ENCODE measurements around the gene KCNH1.

KCNH1 gene

DNA sequence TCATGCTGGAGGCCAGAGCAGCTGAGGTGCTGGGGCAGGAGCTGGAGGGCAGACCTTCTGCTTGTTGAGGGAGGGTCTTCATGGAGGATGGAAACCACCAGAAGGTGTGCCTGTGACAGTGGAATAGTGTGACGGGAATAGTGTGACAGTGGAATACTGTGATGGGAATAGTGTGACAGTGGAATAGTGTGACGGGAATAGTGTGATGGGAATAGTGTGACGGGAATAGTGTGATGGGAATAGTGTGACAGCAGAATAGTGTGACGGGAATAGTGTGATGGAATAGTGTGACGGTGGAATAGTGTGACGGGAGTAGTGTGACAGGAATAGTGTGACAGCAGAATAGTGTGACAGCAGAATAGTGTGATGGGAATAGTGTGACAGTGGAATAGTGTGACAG is 480.2 kb downstream of the KCNH1 start:
- no peak for DNase-seq
- Histone ChIP-seq H3K4me1 (ENCODE audit: control insufficient read depth, insufficient read depth, low read length, poor library complexity, severe bottlenecking) (no peaks in the 10 kb centered on the region), H3K4me3 (ENCODE audit: insufficient read depth, low read depth, low read length, poor library complexity, severe bottlenecking) (no peak overlapping the region)

DNA sequence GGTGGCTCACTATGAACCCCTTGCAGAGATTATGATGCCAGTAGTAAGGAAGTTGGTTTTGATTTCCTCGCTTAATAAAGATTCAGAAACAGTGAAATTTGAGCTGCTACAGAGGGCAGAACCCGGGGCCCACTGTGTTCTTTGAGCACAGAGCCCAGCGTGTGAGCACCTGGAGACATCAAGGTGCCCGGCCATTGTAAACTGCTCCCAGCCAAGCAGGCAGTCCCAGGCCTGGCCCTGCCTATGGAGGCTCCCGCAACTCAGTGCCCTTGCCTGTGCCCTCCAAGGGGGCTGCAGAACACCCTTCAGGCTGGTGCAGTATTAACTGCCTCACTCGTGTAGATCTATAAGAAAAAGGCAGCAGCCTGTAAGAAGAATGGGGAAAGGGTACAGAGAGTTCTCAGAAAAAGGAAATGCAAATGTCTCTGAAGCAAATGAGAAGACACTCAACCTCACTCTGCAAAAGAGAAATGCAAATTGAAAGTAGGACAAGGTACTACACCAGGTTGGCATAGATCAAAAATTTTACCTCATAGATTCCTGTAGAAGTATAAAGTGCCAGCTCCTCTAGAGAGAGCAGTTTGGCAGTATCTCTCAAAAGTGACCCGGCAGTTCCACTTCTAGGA is 481.5 kb downstream of the KCNH1 start:
- no peaks in the 10 kb centered on the region for H3K27me3 ChIP-seq (replicated peaks; ENCODE audit: control insufficient read depth, insufficient read depth, low read length, poor library complexity, severe bottlenecking)

More for the DNA sequence above, 480.2 kb downstream of the KCNH1 start:
- Histone ChIP-seq H3K36me3 (ENCODE audit: control insufficient read depth, insufficient read depth, low read length) (no peaks in the 10 kb centered on the region), H3K9me3 (ENCODE audit: control insufficient read depth, low read length) (no peaks in the 10 kb centered on the region), H3K27me3 (replicated peaks; ENCODE audit: control insufficient read depth, insufficient read depth, low read length, poor library complexity, severe bottlenecking) (no peaks in the 10 kb centered on the region), H3K27ac (ENCODE audit: insufficient read depth, low read length, poor library complexity, severe bottlenecking) (no peak overlapping the region)

DNA sequence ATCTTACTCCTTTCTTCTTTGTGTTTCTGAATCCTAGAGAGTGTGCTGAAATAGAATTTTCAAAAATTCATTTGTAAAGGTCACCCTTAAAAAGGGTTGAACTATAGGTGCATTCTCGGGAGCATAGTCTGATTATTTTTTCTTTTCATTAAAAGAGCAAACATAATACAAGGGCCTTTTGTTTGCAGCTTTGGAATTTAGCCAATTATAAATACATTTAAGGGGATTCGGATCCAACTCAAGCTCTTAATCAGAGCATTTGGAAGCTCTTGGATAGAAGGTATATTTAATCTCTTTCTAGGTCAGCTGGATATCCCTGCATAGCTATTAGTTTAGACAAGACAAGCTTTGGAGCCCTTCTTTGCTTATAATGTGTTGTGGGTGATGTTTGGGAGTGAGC is 483.5 kb downstream of the KCNH1 start:
- Histone ChIP-seq H3K9me3 (ENCODE audit: control insufficient read depth, low read length) (no peaks in the 10 kb centered on the region), H3K4me1 (ENCODE audit: control insufficient read depth, insufficient read depth, low read length, poor library complexity, severe bottlenecking) (no peaks in the 10 kb centered on the region), H3K27me3 (replicated peaks; ENCODE audit: control insufficient read depth, insufficient read depth, low read length, poor library complexity, severe bottlenecking) (no peaks in the 10 kb centered on the region), H3K36me3 (ENCODE audit: control insufficient read depth, insufficient read depth, low read length) (no peaks in the 10 kb centered on the region), H3K27ac (ENCODE audit: insufficient read depth, low read length, poor library complexity, severe bottlenecking) (no peak overlapping the region), H3K4me3 (ENCODE audit: insufficient read depth, low read depth, low read length, poor library complexity, severe bottlenecking) (no peak overlapping the region)
- no peak for DNase-seq

More for the DNA sequence above, 481.5 kb downstream of the KCNH1 start:
- Histone ChIP-seq H3K4me1 (ENCODE audit: control insufficient read depth, insufficient read depth, low read length, poor library complexity, severe bottlenecking) (no peaks in the 10 kb centered on the region), H3K4me3 (ENCODE audit: insufficient read depth, low read depth, low read length, poor library complexity, severe bottlenecking) (no peak overlapping the region), H3K9me3 (ENCODE audit: control insufficient read depth, low read length) (no peaks in the 10 kb centered on the region), H3K27ac (ENCODE audit: insufficient read depth, low read length, poor library complexity, severe bottlenecking) (no peak overlapping the region), H3K36me3 (ENCODE audit: control insufficient read depth, insufficient read depth, low read length) (no peaks in the 10 kb centered on the region)
- no peak for DNase-seq

DNA sequence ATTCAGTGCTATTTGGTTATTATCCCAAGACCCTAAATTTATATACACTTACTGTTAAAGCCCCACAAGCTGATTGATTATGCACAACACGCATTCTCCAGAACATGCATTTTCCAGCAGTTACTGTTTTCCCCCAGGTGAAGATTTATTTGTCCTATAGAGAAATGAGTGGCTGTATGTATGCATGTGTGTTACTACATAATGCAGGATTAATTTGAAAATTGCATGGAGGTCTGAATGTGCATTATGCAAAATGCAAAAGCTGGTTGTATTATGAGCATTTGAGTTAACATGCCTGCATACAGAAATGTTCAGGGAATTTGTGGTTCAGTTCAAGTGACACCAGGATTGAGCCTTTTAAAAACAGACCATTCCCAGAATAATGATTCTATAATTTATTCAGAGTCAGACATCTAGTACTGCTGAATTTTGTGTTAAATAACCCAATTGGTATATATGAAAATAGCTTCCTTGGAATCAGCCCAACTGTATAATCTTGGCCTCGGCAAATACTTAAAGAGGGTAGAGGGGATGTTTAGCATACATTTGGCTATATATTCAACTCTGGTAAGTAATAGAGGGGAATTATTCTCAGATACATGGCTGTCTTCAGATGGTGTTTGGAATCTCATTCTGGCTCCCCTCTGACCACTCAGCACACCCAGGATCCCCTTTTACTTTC is 485.2 kb downstream of the KCNH1 start:
- no peak for DNase-seq
- no peak overlapping the region for H3K27ac ChIP-seq (ENCODE audit: insufficient read depth, low read length, poor library complexity, severe bottlenecking)
- H3K27me3 ChIP-seq (replicated peaks; ENCODE audit: control insufficient read depth, insufficient read depth, low read length, poor library complexity, severe bottlenecking) = no peaks in the 10 kb centered on the region
- H3K4me3 ChIP-seq (ENCODE audit: insufficient read depth, low read depth, low read length, poor library complexity, severe bottlenecking) = no peak overlapping the region
- no peaks in the 10 kb centered on the region for H3K4me1 ChIP-seq (ENCODE audit: control insufficient read depth, insufficient read depth, low read length, poor library complexity, severe bottlenecking)
- no peaks in the 10 kb centered on the region for H3K9me3 ChIP-seq (ENCODE audit: control insufficient read depth, low read length)
- no peaks in the 10 kb centered on the region for H3K36me3 ChIP-seq (ENCODE audit: control insufficient read depth, insufficient read depth, low read length)

DNA sequence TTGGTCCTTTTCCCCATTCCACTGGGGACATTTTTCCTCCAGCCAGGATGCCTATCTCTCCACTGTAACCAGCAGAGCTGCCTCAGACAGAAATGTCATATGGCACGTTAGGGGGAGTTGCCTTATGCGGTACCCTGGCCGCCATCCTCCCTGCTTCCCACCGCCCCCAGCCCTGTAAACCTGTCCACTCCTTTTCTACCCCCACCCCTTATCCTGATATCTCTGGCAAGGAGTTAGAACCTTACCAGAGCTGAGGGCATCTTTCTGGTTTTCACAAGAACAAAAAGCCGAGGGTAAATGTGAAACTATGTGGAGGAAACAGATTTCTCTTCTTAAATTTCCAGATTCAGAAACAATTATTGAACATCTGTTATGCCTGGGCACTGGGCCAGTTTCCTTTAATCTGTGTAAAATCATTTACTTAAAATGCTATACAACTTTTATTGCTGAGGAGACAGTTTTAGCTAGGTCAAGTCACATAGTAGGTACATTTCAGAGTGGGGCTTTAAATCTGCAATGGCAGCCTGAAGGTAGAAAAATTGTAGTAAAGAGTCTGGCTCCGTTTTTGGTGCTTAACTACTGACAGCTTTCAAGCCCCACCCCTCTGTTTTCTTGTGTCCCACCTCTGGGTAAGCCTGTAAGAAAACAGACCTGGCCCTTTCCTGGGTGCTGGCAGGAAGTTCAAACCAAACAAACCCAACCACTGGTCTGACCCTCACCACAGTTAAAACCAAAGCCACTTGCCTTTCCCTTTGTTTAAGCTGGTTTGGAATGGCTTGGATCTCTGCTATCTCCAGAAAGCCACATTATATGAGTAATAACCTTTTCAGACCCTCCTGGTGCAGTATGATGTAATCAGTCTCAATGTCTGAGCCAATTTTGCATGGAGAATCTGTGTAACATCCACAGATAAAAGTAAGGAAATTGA is 486.3 kb downstream of the KCNH1 start:
- H3K4me1 ChIP-seq (ENCODE audit: control insufficient read depth, insufficient read depth, low read length, poor library complexity, severe bottlenecking) = no peaks in the 10 kb centered on the region
- H3K4me3 ChIP-seq (ENCODE audit: insufficient read depth, low read depth, low read length, poor library complexity, severe bottlenecking) = no peak overlapping the region
- no peaks in the 10 kb centered on the region for H3K27me3 ChIP-seq (replicated peaks; ENCODE audit: control insufficient read depth, insufficient read depth, low read length, poor library complexity, severe bottlenecking)
- H3K36me3 ChIP-seq (ENCODE audit: control insufficient read depth, insufficient read depth, low read length) = no peaks in the 10 kb centered on the region
- DNase-seq = no peak
- H3K27ac ChIP-seq (ENCODE audit: insufficient read depth, low read length, poor library complexity, severe bottlenecking) = no peak overlapping the region
- H3K9me3 ChIP-seq (ENCODE audit: control insufficient read depth, low read length) = no peaks in the 10 kb centered on the region

DNA sequence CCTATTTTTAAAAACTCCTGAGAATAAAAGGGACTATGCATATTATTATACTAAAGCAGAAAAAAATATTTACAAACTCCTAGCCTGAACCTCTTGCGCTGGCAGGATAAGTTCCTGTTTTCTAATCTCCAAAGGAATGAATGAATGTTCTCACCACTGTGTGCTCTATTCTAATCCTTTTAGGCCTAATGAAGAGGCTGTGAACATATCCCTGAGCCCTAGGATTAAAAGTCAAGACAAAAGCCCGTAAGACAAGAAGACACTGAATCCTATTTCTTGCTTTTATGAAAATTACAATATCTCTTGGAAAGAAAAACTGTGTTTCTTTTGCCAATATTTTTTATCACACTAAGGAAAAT is 487.7 kb downstream of the KCNH1 start:
- H3K27ac ChIP-seq (ENCODE audit: insufficient read depth, low read length, poor library complexity, severe bottlenecking) = no peak overlapping the region

DNA sequence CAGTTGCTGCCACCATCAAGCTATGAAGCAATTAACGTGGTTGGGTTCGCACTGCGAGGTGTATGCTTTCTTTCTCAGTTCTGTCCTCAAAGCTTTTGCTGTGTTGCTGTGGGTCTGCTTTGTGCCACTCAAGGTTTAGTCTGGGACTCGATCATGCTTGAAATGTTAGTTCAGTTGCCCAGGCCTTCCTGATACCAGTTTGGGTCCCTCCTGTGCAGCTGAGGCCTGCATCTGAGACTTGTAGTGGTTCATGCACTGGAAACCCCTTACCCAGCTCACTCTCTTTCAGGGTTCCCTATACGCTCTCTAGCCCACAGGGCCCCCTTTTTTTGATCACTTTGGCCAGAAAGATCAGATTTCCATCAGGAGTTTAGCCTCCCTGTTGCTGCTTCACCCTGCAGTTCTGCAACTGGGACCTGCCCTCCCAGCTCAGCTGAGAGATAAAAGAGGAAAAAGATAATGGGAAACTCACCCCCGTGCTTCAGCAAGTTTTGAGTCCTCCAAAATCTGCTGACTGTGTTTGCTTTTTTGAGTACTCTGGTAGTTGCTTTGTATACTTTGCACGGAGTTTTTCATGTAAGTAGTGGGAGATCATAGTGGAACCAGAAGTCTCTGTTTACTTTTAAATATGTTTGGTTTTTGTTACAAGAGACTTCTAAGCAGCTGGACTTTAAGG is 488.2 kb downstream of the KCNH1 start:
- H3K27ac ChIP-seq (ENCODE audit: insufficient read depth, low read length, poor library complexity, severe bottlenecking) = no peak overlapping the region
- no peak overlapping the region for H3K4me3 ChIP-seq (ENCODE audit: insufficient read depth, low read depth, low read length, poor library complexity, severe bottlenecking)
- H3K27me3 ChIP-seq (replicated peaks; ENCODE audit: control insufficient read depth, insufficient read depth, low read length, poor library complexity, severe bottlenecking) = no peaks in the 10 kb centered on the region
- no peaks in the 10 kb centered on the region for H3K9me3 ChIP-seq (ENCODE audit: control insufficient read depth, low read length)
- DNase-seq = no peak
- H3K4me1 ChIP-seq (ENCODE audit: control insufficient read depth, insufficient read depth, low read length, poor library complexity, severe bottlenecking) = no peaks in the 10 kb centered on the region
- no peaks in the 10 kb centered on the region for H3K36me3 ChIP-seq (ENCODE audit: control insufficient read depth, insufficient read depth, low read length)

More for the DNA sequence above, 487.7 kb downstream of the KCNH1 start:
- no peak for DNase-seq
- H3K4me1 ChIP-seq (ENCODE audit: control insufficient read depth, insufficient read depth, low read length, poor library complexity, severe bottlenecking) = no peaks in the 10 kb centered on the region
- H3K9me3 ChIP-seq (ENCODE audit: control insufficient read depth, low read length) = no peaks in the 10 kb centered on the region
- H3K27me3 ChIP-seq (replicated peaks; ENCODE audit: control insufficient read depth, insufficient read depth, low read length, poor library complexity, severe bottlenecking) = no peaks in the 10 kb centered on the region
- H3K4me3 ChIP-seq (ENCODE audit: insufficient read depth, low read depth, low read length, poor library complexity, severe bottlenecking) = no peak overlapping the region
- no peaks in the 10 kb centered on the region for H3K36me3 ChIP-seq (ENCODE audit: control insufficient read depth, insufficient read depth, low read length)

DNA sequence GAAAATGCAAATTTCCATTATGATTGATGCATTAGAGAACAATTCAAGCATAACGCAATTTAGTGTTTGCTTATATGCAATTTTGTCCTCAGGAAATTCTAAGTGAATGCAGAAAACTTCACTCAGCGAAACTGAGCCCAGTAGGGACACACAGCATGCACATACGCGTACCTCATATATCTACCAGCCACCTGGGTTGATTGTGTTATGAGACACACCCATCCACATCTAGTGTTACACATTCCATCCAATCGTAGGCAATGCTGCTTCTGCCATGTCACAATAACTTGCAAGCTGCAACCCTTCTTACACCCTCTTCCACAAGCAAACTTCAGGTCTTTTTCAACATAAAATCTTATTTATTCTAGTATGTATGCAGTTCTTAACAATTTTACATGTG is 492.4 kb downstream of the KCNH1 start:
- no peaks in the 10 kb centered on the region for H3K27me3 ChIP-seq (replicated peaks; ENCODE audit: control insufficient read depth, insufficient read depth, low read length, poor library complexity, severe bottlenecking)
- DNase-seq = no peak
- no peaks in the 10 kb centered on the region for H3K36me3 ChIP-seq (ENCODE audit: control insufficient read depth, insufficient read depth, low read length)
- no peaks in the 10 kb centered on the region for H3K9me3 ChIP-seq (ENCODE audit: control insufficient read depth, low read length)
- no peak overlapping the region for H3K27ac ChIP-seq (ENCODE audit: insufficient read depth, low read length, poor library complexity, severe bottlenecking)
- H3K4me1 ChIP-seq (ENCODE audit: control insufficient read depth, insufficient read depth, low read length, poor library complexity, severe bottlenecking) = no peaks in the 10 kb centered on the region
- no peak overlapping the region for H3K4me3 ChIP-seq (ENCODE audit: insufficient read depth, low read depth, low read length, poor library complexity, severe bottlenecking)

DNA sequence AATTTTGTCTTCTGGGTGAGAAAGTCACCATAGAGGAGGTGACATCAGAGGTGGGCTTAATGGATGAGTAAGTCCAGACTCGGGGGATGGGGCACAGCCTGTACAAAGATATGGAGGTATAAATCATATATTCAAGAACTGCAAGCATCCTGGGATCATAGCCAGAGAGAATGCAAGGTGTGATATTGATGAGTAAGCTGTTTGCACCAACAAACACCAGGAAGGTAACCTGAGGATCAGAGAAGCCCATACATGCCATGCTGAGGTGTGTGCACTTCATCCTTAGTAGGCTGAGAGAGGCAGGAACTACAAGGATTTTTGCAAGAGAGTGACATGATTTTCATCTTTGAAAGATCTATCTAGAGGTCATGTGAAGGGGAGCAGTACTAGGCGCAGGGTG is 498.8 kb downstream of the KCNH1 start:
- no peak for DNase-seq

More for the DNA sequence above, 498.8 kb downstream of the KCNH1 start:
- no peaks in the 10 kb centered on the region for H3K4me1 ChIP-seq (ENCODE audit: control insufficient read depth, insufficient read depth, low read length, poor library complexity, severe bottlenecking)
- no peak overlapping the region for H3K4me3 ChIP-seq (ENCODE audit: insufficient read depth, low read depth, low read length, poor library complexity, severe bottlenecking)
- H3K9me3 ChIP-seq (ENCODE audit: control insufficient read depth, low read length) = no peaks in the 10 kb centered on the region
- H3K27ac ChIP-seq (ENCODE audit: insufficient read depth, low read length, poor library complexity, severe bottlenecking) = no peak overlapping the region
- H3K27me3 ChIP-seq (replicated peaks; ENCODE audit: control insufficient read depth, insufficient read depth, low read length, poor library complexity, severe bottlenecking) = no peaks in the 10 kb centered on the region
- H3K36me3 ChIP-seq (ENCODE audit: control insufficient read depth, insufficient read depth, low read length) = no peaks in the 10 kb centered on the region
